HG03196 (cell line): ENCODE measurements around the gene CMKLR1.

Experiments used
- ATAC-seq: cut with Tn5 transposase; IDR thresholded peaks from one replicate; pipeline ENCODE4 v1.9.1; 2021; ENCODE audit not compliant: unreplicated experiment

CMKLR1 gene, protein sequence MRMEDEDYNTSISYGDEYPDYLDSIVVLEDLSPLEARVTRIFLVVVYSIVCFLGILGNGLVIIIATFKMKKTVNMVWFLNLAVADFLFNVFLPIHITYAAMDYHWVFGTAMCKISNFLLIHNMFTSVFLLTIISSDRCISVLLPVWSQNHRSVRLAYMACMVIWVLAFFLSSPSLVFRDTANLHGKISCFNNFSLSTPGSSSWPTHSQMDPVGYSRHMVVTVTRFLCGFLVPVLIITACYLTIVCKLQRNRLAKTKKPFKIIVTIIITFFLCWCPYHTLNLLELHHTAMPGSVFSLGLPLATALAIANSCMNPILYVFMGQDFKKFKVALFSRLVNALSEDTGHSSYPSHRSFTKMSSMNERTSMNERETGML

DNA sequence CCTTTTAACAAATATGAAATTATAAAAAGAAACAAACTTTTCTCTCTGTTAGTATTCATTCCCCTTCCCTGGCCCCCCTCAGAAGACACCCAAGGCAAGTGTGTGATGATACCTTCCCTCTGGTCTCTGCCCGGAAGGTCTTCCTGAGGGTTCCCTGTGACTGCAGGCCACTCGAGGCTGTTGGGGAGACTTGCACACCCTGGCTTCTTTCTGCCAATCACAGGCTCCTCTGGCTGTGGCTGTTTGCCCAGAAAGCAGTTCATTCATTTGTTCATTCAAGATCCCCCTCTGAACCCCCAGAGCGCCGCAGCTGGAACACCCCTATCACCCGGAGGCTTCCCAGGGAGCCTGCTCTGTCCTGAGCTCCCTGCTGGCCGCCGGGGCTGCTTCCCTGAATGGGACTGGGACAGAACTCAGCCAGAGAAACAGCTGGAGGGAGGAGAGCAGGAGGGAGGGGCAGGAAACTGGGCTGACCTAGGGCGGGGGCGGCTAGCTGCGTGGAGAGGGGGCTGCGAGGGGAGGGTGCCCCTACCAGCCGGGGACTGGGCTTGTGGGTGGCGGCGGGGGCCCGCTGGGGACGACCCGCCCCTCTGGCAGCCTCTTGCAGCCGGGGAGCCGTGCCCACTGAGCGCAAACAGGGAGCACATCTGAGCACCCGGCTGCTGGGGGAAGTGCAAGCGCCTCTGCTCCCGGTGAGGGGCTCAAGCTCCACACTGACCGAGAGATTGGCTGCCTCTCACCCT, at the start of gene CMKLR1:
CMKLR1 (minus strand) TSS at position 397 of the 743 bp plus-strand sequence. CDS start 45,720 bp downstream, outside the sequence.
- ATAC-seq: no peak

DNA sequence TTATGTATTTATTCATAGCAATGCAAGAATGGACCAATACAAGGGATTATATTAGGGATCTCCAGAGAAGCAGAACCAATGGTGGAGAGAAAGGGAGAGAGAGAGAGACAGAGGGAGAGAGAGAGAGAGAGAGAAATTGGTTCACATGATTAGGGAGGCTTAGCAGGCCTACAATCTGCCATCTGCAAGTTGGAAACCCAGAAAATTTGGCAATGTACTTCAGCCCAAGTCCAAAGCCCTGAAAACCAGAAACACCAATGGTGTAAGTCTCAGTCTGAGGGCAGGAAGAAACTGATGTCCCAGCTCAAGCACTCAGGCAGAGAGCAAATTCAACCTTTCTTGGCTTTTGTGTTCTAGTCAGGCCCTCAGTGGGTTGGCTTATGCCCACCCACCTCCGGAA, 48.7 kb upstream of the CMKLR1 start:
- no peak for ATAC-seq

DNA sequence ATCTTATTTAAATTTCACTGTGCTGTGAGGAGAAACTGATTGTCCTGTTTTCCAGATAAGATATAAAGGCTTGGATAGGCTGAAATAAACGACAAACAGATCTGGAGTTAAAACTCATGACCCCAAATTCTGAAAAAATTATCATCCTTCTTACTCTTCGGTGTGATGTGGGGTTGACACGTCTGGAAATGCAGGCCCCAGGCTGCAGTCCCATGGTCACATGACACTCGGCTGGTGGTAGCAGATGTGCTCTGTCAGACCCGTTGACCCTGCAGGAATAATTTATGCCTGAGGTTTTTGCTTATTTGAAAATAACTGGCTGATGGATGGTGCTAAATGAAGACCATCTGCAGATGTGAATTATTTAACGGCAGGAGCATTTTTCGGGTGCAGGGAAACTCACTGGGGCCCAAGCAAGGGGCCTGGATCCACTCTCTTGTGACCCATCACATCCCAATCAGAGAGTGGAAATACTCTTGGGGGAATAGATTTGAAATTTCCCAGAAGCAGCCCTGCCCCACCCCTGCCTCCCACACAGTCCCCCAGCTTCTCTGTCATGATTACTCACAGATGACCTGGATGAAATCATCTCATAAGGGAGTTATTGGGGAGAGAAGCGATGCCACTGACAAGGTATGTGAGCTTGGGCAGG, 47.7 kb upstream of the CMKLR1 start:
- ATAC-seq: no peak

DNA sequence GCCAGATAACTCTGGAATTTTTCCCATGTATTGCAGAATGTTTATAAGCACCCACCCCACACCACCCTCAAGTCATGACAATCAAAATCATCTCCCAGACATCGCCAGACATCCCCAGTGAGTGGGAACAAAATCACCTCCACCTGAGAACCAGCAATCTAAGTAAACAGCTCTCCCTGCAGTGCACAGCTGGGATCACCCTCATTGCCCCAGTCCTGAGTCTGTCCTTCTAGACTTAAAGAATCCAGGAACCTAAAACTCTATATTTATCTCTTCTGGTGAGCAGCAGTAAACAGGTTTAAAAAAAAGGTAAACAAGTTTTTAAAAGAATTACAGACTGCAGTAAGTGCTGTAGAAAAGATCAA, 43.3 kb upstream of the CMKLR1 start:
- ATAC-seq: no peak

DNA sequence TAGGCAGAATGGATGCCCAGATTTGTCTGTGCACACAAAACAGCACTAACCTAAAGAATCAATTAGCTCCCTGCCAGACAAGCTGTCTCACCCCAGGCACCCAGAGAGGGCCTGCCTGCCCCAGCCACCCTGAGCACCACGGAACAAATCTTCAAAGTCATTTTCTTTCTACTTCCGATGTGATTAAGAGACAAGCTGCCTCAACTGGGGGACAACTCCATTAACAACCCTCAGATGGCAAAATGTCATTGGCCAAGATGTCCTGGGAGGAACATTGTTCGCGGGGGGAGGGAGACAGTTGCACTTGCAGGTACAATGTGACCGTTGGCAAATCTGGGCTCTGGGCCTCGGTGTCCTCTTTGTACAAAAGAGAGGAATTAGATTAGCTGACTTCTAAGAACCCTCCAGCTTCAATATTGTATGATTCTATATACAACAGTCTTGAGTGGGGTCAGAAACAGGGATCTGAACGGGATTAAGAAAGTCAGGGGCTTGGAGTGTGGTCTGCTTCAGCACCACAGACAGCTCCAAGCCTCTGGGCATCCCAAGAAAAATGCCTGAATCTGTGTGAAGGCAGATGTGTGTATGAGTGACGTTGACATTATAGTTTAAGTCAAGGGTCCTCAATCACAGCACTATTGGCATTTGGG, 42.8 kb upstream of the CMKLR1 start:
- ATAC-seq: no peak

DNA sequence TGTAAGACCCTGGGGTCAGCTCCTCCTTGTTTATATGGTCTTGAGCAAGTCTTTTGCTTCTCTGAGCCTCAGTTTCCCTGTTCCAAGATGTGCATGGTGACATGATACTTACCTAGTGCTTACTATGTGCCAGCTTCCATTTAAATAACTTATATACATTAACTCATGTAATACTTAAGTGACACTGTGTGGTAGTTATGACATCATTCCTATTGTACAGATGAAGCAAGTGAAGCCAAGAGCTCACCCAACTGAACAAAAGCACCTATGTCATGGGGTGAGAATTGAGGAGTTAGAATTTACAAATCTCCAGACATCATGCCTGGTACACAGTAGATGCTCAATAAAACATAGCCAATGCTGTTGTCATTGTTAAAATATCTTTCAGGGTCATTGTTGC, 41.3 kb upstream of the CMKLR1 start:
- ATAC-seq: no peak

DNA sequence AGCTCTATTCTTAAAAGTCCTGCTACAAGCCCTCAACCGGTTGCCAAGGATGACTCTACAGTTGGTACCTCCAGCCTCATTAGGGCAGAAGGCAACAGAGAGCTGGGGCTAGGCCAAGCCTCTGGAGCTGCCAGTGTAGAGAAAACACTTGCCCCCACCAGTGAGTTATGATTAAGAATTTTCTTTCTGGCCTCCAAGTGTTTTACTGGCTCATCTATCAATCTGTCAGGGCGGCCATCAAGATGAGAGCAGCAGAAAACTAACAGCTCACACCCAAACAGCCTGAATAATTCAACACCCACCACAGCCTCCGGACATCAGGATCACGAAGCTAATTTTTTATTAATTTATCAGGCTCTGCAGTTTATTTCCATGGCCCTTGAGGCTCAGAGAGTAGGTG, 40.7 kb upstream of the CMKLR1 start:
- no peak for ATAC-seq

DNA sequence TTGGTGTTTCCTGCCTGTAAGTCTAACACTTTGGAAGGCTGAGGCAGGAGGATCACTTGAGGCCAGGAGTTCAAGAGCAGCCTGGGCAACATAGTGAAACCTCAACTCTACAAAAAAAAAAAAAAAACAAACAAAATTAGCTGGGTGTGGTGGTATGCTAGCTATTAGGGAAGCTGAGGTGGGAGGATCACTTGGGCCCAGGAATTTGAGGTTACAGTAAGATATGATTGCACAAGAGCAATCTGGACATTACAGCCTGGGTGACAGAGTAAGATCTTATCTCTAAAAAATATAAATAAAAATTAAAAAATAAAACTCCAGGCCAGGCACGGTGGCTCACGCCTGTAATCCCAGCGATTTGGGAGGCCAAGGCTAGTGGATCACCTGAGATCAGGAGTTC, 39.8 kb upstream of the CMKLR1 start:
- no peak for ATAC-seq

DNA sequence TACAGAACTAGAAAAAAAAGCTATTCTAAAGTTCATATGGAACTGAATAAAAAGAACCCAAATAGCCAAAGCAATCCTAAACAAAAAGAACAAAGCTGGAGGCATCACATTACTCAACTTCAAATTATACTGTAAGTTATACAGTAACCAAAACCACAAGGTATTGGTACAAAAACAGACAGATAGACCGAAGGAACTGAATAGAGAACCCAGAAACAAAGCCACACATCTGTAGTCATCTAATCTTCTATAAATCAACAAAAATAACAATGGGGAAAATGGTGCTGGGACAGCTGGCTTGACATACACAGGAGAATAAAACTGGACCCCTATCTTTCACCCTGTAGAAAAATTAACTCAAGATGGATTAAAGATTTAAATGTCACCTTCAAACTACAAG, 38.1 kb upstream of the CMKLR1 start:
- no peak for ATAC-seq

DNA sequence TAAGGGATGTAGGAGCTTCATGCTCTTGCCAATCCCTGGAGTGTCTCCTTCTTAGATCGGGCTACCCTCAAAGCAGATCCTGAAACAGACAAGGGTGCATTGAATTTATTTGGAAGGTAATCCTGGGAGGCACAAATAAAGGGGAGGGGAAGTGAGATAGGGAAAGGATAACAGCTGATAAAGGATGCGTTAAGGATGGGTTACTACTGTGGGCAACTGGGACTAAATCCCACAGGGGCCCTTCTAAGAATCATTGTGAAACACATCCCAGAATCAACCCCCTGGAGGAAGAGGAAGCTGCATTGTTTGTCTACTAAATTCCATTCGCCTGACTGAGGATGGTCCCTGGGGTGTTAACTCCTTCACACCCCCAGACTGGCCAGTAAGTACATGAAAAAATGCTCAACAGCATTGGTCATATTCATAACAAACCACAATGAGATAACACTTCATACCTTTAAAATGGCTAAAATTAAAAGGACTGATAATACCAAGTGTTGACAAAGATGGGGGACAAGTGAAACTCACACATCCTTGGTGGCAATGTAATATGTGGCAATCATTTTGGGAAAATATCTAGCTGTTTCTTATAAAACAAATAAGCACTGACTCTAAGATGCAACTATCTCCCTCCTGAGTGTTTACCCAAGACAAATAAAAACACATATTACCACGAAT, 37.0 kb upstream of the CMKLR1 start:
- no peak for ATAC-seq

DNA sequence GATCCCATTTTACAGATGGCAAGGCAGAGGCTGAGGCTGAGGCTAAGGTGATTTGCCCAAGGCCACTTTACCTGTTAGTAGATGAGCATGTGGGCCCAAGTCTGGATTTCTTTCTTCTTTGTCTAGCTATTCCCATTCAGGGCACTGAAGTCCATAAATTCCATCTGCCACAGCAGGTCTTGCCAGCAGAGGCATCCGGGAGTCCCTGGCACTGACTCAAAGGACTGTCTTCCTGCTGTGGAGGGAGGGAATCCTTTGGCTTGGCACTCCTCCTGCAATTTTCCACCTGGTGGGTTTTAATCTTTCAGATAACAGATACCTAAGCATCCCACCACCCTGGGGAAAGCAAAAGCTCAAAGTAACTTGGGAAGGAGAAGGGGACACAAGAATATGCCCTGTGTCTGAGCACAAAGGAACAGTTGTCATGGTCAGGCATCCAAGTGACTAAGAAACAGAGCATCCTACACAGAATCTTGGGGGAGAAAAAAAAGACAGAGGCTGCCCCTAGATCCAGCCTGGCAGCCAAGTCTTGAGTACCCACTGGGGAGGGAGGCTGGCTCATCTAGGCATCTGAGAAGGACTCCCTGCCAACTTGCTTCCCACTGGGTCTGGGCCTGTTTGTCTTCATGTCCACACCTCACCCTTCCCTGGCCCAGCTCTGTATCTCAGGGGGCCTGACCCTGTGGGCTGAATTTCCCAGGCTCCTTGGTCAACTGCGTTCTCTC, 35.6 kb upstream of the CMKLR1 start:
- ATAC-seq: no peak

DNA sequence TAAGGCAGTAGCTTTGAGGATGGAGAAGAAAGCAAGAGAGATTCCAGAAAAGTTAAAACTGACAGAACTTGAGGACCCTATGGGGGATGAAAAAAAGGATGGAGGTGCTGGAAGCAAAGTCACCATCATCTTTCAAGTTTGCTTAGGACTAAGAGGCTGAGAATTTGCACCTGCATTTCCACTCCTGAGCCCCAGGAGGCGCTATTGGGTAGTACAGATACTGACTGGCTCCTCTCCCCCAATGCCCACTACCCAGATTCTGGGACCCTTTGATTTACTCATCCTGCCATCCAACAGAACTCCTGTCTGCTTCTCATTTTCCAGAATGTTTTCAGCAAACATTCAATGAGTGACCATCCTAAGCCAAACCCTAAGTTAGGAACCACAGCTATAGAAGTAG, 34.0 kb upstream of the CMKLR1 start:
- no peak for ATAC-seq

DNA sequence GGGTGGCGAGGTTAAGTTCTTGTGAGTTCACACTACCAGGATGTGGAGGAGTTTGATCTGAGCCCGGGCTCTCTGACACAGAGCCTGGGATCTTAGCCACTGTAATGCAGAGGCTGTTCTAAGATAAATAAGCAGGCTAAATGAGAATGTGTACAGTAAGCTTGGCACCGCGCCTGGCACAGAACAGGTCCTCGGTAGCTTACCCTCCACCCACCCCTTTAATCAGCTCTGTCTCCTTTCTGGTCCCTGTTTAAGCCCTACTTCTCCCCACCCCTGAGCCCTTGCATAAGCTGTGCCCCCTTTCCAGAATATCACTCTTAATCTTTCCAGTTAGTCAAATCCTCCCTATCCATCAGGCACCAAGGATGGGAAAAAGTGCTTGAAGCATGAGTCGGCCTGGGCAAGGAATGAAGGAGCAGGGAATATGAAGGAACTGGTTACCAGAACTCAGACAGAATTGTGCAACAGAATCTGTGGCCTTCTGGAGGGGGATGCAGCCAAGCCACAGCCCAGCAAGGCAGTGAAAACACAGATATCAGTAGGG, 32.8 kb upstream of the CMKLR1 start:
- no peak for ATAC-seq

DNA sequence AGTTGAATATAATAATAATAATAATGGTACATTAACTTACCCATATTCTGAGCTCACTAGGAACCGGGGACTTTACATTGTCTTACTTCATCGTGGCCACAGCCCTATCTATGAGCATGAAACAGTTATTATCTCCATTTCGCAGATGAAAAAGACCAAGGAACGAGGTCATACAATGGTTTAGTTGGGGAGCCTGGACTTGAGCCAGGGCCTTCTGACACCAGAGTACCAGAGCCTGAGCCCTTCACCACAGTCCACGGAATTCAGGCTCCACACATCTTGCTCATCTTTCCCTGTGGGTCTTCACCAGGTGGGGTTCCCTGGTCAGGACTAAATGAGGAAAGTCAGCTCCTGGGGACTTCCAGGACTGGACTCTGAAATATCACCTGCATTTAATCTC, 31.3 kb upstream of the CMKLR1 start:
- no peak for ATAC-seq

DNA sequence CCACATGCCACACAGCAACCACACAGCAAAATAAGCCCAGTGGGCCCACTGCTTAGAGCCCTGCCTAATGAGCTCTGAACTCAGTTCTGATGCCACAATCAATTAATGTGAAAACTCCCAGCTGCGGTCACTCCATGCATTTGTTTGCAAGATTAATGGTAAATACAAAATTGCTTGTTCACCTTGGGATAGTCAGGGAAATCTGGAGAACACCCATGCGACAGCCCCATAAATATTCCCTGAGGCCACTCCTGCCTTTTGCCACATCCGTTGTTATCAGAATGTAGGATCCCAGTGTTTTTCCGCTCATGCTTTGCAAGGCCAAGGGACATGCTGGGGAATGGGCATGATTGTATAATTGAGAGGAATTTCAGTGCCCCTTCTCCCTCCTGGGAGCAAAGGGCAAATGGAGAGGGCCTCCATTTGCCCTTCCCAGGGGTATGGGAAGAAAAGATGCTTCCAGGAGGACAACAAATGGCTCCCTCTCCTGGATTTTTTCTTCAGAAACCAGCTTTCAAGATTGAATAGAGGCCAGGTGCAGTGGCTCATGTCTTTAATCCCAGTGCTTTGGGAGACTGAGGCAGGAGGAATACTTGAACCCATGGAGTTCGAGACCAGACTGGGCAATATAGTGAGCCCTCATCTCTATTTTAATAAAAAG, 30.8 kb upstream of the CMKLR1 start:
- no peak for ATAC-seq

DNA sequence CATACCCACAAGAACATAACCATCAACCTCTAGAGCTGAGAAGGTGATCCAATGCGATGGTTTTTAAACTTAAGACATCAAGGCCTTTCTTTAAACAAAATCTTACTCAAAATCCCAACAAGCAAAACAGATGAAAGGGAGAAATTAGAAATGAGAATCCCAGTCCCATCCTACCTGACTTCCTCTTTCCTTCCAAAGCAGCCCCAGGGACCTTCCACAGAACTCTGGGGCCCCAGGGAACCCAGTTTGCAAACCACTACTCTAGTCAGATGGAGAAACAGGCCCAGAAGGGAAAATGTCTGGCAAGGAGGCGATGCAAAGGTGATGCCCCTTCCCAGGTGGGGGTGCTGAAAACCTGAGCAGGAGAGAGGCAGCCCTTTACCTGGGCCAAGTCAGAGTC, 29.0 kb upstream of the CMKLR1 start:
- no peak for ATAC-seq

DNA sequence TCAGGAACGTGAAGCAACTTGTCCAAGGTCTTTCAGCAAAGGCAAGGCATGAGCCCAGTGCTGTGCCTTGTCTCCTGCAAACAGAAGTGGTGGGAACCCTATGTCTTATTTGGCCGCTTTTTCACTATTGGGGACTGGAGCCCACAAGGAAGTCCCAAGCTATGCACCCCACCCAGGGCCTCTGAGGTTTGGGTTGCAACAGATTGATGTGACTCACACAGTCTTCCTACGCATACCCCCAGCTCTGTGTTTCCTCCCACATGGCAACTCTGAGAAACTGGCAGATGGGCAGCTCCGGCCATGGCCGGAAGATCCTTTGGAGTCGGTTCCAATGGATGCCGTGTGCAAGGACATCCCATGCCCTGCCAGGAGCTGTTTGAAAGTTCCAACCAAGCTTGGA, 28.3 kb upstream of the CMKLR1 start:
- no peak for ATAC-seq

DNA sequence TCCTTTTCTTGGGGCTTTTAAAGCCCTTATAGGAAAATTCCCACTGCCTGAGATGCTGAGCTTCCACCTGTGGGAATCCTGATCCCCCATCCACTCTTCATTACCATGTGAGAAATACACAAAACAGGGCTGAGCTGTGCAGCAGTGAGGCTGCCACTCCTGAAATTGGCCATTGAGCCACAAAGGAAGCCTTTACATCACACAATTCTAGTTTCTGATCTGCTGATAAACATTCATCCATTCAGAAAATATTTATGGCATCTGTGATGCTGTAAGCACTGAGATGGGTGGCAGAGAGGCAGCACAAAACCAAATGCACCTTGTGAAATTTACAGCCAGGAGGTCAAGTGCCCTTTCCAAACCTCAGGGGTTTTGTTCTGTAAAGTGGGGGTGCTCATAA, 26.2 kb upstream of the CMKLR1 start:
- ATAC-seq: no peak

DNA sequence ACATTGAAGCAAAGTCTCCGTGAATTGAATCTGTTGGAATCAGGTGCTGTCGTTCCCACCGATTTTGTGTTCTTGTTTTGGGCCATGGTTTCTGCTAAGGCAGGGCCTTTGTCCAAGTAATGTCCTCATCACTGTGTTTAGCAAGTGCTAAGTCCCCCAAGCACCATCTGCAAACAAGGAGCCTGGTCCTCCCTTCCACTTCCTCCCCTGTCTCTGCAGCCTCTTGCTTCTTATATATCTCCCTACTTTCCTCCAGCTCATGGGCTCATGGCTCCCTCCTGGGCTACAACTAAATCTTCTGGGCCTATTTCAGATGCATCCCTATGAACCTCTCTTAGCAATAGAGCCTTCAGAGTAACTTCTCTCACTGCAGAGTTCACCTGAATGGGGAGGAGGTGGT, 25.8 kb upstream of the CMKLR1 start:
- no peak for ATAC-seq

DNA sequence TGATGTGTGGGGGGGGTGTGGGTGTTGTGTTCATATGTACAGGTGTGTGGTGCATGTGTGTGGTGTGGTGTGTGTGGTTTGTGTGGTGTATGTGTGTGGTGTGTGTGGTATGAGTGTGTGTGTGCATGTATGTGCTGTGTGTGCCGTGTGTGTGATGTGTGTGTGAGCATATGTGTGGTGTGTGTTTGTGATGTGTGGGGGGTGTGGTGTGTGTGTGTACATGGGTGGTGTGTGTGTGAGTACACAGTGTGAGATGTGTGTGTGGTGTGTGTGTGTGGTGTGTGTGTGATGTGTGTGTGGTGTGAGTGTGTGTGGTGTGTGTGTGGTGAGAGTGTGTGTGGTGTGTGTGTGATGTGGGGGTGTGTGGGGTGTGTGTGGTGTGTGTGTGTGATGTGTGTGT, 24.5 kb upstream of the CMKLR1 start:
- no peak for ATAC-seq
